Measurements from ENCODE around the gene SLC25A18. TPM values are rescaled to one million over a fixed set of nuclear protein-coding genes. Genes with fewer than 3 reads are reported as not detected.

Gene SLC25A18
- polyA plus RNA-seq, 1 donor (not counting 4 experiments of a cell fraction or from before 2014, with no cell fraction given), result 0.04 TPM

DNA sequence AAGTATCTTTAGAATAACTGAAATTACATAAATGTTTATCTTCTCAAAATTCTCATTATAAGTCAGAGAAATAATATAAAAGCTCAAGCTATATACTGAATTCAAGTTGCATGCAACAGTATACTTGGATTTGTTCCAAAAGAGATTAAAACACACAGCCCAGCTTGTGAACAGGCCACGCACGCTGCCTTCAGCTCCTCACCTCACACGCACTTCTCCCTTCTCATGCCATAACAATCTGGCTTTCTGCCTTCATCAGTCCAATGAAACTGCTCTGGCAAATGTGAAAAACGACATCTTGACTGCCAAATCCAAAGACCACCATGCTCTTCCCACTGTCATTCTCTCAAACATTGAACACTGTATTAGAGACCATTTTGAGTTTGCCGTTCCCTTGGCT is 43.2 kb downstream of the SLC25A18 start:
- no peak for DNase-seq (ENCODE audit: low read depth, low spot score)
- Histone ChIP-seq H3K4me2 (ENCODE audit: control insufficient read depth, extremely low read depth, insufficient read depth, low read depth, low read length) (no peak overlapping the region), H3K9me3 (ENCODE audit: control insufficient read depth, low read depth, low read length) (no peaks in the 10 kb centered on the region), H4K20me1 (ENCODE audit: control insufficient read depth, extremely low read depth, insufficient read depth, low read length) (no peaks in the 10 kb centered on the region), H3K36me3 (ENCODE audit: control insufficient read depth in 2 of 2, extremely low read depth in 1 of 2, insufficient read depth in 2 of 2, low read length in 2 of 2) (peaks cover 16 to 19% of the 10 kb centered on the region in 2 experiments), H3K79me2 (ENCODE audit: control insufficient read depth, insufficient read depth, low read length) (peaks cover 36% of the 10 kb centered on the region), H2AFZ (ENCODE audit: control insufficient read depth, low read length) (no peak overlapping the region), H3K27ac (ENCODE audit: control insufficient read depth, insufficient read depth, low read length) (no peak overlapping the region), H3K4me3 (ENCODE audit: control insufficient read depth in 2 of 3, extremely low read depth in 1 of 3, insufficient read depth in 2 of 3, low read depth in 1 of 3, low read length in 3 of 3) (no peak overlapping the region), H3K9me1 (ENCODE audit: control insufficient read depth, extremely low read depth, insufficient read depth, low read length) (no peaks in the 10 kb centered on the region), H3K4me1 (ENCODE audit: control insufficient read depth, extremely low read depth, insufficient read depth, low read length) (no peaks in the 10 kb centered on the region), H3K9ac (ENCODE audit: control insufficient read depth, extremely low read depth, insufficient read depth, low read length) (no peak overlapping the region), H3K27me3 (ENCODE audit: control insufficient read depth, extremely low read depth, insufficient read depth, low read length) (no peaks in the 10 kb centered on the region)
- dilution Hi-C loops (cut with MboI; ENCODE audit: extremely low pct_ligation_motif_present, low sequenced_read_pairs), result no loop called here
- FAIRE-seq, result no peak
- TF ChIP-seq, protein P1, sequence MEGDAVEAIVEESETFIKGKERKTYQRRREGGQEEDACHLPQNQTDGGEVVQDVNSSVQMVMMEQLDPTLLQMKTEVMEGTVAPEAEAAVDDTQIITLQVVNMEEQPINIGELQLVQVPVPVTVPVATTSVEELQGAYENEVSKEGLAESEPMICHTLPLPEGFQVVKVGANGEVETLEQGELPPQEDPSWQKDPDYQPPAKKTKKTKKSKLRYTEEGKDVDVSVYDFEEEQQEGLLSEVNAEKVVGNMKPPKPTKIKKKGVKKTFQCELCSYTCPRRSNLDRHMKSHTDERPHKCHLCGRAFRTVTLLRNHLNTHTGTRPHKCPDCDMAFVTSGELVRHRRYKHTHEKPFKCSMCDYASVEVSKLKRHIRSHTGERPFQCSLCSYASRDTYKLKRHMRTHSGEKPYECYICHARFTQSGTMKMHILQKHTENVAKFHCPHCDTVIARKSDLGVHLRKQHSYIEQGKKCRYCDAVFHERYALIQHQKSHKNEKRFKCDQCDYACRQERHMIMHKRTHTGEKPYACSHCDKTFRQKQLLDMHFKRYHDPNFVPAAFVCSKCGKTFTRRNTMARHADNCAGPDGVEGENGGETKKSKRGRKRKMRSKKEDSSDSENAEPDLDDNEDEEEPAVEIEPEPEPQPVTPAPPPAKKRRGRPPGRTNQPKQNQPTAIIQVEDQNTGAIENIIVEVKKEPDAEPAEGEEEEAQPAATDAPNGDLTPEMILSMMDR (optimal IDR thresholded peaks at IDR 0.05 in 1 of 3, IDR thresholded peaks at IDR 0.05 in 1 of 3, conservative IDR thresholded peaks at IDR 0.05 in 1 of 3; ENCODE audit: extremely low read depth in 1 of 3, insufficient read depth in 2 of 3, low read length in 3 of 3), result no peak
- TF ChIP-seq EZH2 (IDR thresholded peaks at IDR 0.05; ENCODE audit: low read length), result no peak

GRCh38 chr22:17607891-17608521 is 44.7 kb downstream of the SLC25A18 start:
- no peak overlapping the region for H3K9ac ChIP-seq (ENCODE audit: control insufficient read depth, extremely low read depth, insufficient read depth, low read length)
- DNase-seq (ENCODE audit: low read depth, low spot score) (no peak), FAIRE-seq (no peak)
- no peaks in the 10 kb centered on the region for H3K9me3 ChIP-seq (ENCODE audit: control insufficient read depth, low read depth, low read length)
- H3K4me1 ChIP-seq (ENCODE audit: control insufficient read depth, extremely low read depth, insufficient read depth, low read length), result no peaks in the 10 kb centered on the region
- H3K4me3 ChIP-seq (ENCODE audit: control insufficient read depth in 2 of 3, extremely low read depth in 1 of 3, insufficient read depth in 2 of 3, low read depth in 1 of 3, low read length in 3 of 3), result no peak overlapping the region
- no peak overlapping the region for H2AFZ ChIP-seq (ENCODE audit: control insufficient read depth, low read length)
- H3K27me3 ChIP-seq (ENCODE audit: control insufficient read depth, extremely low read depth, insufficient read depth, low read length), result no peaks in the 10 kb centered on the region
- no peak overlapping the region for H3K27ac ChIP-seq (ENCODE audit: control insufficient read depth, insufficient read depth, low read length)
- TF ChIP-seq, protein P1 (optimal IDR thresholded peaks at IDR 0.05 in 1 of 3, IDR thresholded peaks at IDR 0.05 in 1 of 3, conservative IDR thresholded peaks at IDR 0.05 in 1 of 3; ENCODE audit: extremely low read depth in 1 of 3, insufficient read depth in 2 of 3, low read length in 3 of 3), result no peak
- TF ChIP-seq EZH2 (IDR thresholded peaks at IDR 0.05; ENCODE audit: low read length), result no peak
- H3K79me2 ChIP-seq (ENCODE audit: control insufficient read depth, insufficient read depth, low read length), result peaks cover 36% of the 10 kb centered on the region
- H3K9me1 ChIP-seq (ENCODE audit: control insufficient read depth, extremely low read depth, insufficient read depth, low read length), result no peaks in the 10 kb centered on the region
- no peak overlapping the region for H3K4me2 ChIP-seq (ENCODE audit: control insufficient read depth, extremely low read depth, insufficient read depth, low read depth, low read length)
- H3K36me3 ChIP-seq (ENCODE audit: control insufficient read depth in 2 of 2, extremely low read depth in 1 of 2, insufficient read depth in 2 of 2, low read length in 2 of 2), result peaks cover 25% of the 10 kb centered on the region in 2 experiments
- dilution Hi-C loops (cut with MboI; ENCODE audit: extremely low pct_ligation_motif_present, low sequenced_read_pairs), result no loop called here
- no peaks in the 10 kb centered on the region for H4K20me1 ChIP-seq (ENCODE audit: control insufficient read depth, extremely low read depth, insufficient read depth, low read length)
